ENCODE measurements around the gene AATF. TPM values are rescaled to one million over a fixed set of nuclear protein-coding genes. Genes with fewer than 3 reads are reported as not detected.

Gene AATF
- total and polyA plus RNA-seq, 4 experiments from 2014 or later: 52.0 to 89.4 (median 60.8) TPM

DNA sequence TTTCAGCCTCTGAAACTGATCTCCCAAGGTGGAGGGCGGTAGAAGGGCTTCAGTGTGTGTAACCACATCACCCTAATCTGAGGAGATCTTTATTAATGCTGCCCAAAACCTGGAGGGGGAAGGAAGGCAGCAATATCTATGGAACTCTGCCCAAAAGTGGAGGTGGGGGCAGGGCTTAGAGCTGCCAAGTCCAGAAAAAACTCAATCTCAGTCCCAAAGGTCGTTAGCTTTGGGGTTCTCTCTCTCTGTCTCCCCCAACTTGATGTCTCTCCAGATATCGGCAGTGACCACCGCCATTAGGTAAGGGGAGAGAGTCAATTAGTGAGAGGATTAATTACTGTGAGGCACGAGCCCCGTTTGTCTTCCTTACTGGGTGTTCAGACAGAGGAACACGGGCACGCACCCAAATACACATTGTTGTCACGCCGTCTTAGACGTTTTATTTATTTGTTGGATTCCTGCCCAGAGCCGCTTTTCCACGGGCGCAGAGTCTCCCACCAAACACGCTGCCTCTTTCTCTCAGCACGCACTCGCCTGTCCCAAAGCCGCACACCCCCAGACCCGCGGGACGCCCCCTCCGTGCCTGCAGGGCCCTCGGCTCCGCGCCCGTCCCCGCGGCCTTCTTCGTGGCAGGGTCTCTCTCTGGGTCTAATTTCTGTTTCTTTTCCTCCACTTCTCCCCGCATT is 16.9 kb upstream of the AATF start:
- H3K27me3 ChIP-seq (ENCODE audit: insufficient read depth, low read length): peaks cover 77% of the 10 kb centered on the region
- Mint-ChIP-seq H3K36me3 (no peaks in the 10 kb centered on the region), H3K9me3 (peaks cover 0 to 7% (median 0%) of the 10 kb centered on the region in 8 donors), H3K4me1 (peaks cover 32 to 65% (median 49%) of the 10 kb centered on the region in 4 donors), H3K27me3 (peaks cover 76 to 81% of the 10 kb centered on the region in 2 donors), H3K4me3 (peak overlapping the region; percentile 63 to 85 (median 74)), H3K27ac (peak overlapping the region in 2 of 7 donors; percentile 74 to 78)
- intact Hi-C loops (cut with micrococcal nuclease): no loop called here
- peaks cover 60% of the 10 kb centered on the region for H3K4me1 ChIP-seq (ENCODE audit: insufficient read depth, low read length)
- CTCF ChIA-PET (ENCODE audit: partially characterized antibody): no interaction called here
- H3K9me3 ChIP-seq (ENCODE audit: control insufficient read depth in 1 of 2, low read length in 2 of 2): no peaks in the 10 kb centered on the region
- no peak overlapping the region for H3K27ac ChIP-seq (ENCODE audit: low read depth, low read length)
- DNase-seq: no peak
- POLR2A ChIA-PET (ENCODE audit: partially characterized antibody): no interaction called here
- H3K4me3 ChIP-seq (ENCODE audit: low read length in 2 of 2): no peak overlapping the region
- H3K36me3 ChIP-seq (ENCODE audit: insufficient read depth, low read length): no peaks in the 10 kb centered on the region

- DNase-seq: no peak
- intact Hi-C loops (cut with micrococcal nuclease): no loop called here
- Histone ChIP-seq H3K4me1 (ENCODE audit: insufficient read depth, low read length) (peaks cover 65% of the 10 kb centered on the region), H3K27me3 (ENCODE audit: insufficient read depth, low read length) (peaks cover 82% of the 10 kb centered on the region), H3K27ac (ENCODE audit: low read depth, low read length) (no peak overlapping the region), H3K9me3 (ENCODE audit: control insufficient read depth in 1 of 2, low read length in 2 of 2) (no peaks in the 10 kb centered on the region), H3K4me3 (ENCODE audit: low read length in 2 of 2) (no peak overlapping the region), H3K36me3 (ENCODE audit: insufficient read depth, low read length) (no peaks in the 10 kb centered on the region)
- peaks cover 0 to 7% (median 0%) of the 10 kb centered on the region in 8 donors for H3K9me3 Mint-ChIP-seq
- ChIA-PET CTCF (ENCODE audit: partially characterized antibody) (no interaction called here), POLR2A (ENCODE audit: partially characterized antibody) (interaction anchor here (0.6 kb wide), 1 partner anchor 17 kb away, joined by 3 read pairs; the partner anchor contains the start of gene AATF)
- peak overlapping the region; percentile 63 to 85 (median 74) for H3K4me3 Mint-ChIP-seq
- peaks cover 34 to 70% (median 54%) of the 10 kb centered on the region in 4 donors for H3K4me1 Mint-ChIP-seq
- peaks cover 79 to 84% of the 10 kb centered on the region in 2 donors for H3K27me3 Mint-ChIP-seq
- no peaks in the 10 kb centered on the region for H3K36me3 Mint-ChIP-seq
- peak overlapping the region in 3 of 7 donors; percentile 36 to 85 (median 78) for H3K27ac Mint-ChIP-seq
Observed at GRCh38 chr17:36932383-36932693, 16.4 kb upstream of the AATF start.

GRCh38 chr17:36932694-36933511 is 15.9 kb upstream of the AATF start:
- intact Hi-C loops (cut with micrococcal nuclease): no loop called here
- Histone ChIP-seq H3K9me3 (ENCODE audit: control insufficient read depth in 1 of 2, low read length in 2 of 2) (no peaks in the 10 kb centered on the region), H3K4me1 (ENCODE audit: insufficient read depth, low read length) (peaks cover 69% of the 10 kb centered on the region), H3K4me3 (ENCODE audit: low read length in 2 of 2) (no peak overlapping the region), H3K36me3 (ENCODE audit: insufficient read depth, low read length) (no peaks in the 10 kb centered on the region), H3K27ac (ENCODE audit: low read depth, low read length) (no peak overlapping the region), H3K27me3 (ENCODE audit: insufficient read depth, low read length) (peaks cover 88% of the 10 kb centered on the region)
- H3K27me3 Mint-ChIP-seq: peaks cover 83 to 84% of the 10 kb centered on the region in 2 donors
- peak in 1 of 5 donors; percentile 30 for DNase-seq
- ChIA-PET POLR2A (ENCODE audit: partially characterized antibody) (interaction anchor here (0.6 to 1.4 kb wide), 2 partner anchors 16 kb away, joined by 3 to 11 read pairs; partner anchors contain the start of gene AATF), CTCF (ENCODE audit: partially characterized antibody) (interaction anchor here (1.0 kb wide), 1 partner anchor 330 kb away, joined by 3 read pairs; no protein-coding TSS in a partner anchor)
- peaks cover 0 to 9% (median 0%) of the 10 kb centered on the region in 8 donors for H3K9me3 Mint-ChIP-seq
- peak overlapping the region; percentile 47 to 82 (median 64) for H3K4me3 Mint-ChIP-seq
- H3K36me3 Mint-ChIP-seq: peaks cover 0 to 2% of the 10 kb centered on the region in 2 donors
- H3K27ac Mint-ChIP-seq: peak overlapping the region in 3 of 7 donors; percentile 26 to 85 (median 69)
- peaks cover 38 to 75% (median 59%) of the 10 kb centered on the region in 4 donors for H3K4me1 Mint-ChIP-seq

DNA sequence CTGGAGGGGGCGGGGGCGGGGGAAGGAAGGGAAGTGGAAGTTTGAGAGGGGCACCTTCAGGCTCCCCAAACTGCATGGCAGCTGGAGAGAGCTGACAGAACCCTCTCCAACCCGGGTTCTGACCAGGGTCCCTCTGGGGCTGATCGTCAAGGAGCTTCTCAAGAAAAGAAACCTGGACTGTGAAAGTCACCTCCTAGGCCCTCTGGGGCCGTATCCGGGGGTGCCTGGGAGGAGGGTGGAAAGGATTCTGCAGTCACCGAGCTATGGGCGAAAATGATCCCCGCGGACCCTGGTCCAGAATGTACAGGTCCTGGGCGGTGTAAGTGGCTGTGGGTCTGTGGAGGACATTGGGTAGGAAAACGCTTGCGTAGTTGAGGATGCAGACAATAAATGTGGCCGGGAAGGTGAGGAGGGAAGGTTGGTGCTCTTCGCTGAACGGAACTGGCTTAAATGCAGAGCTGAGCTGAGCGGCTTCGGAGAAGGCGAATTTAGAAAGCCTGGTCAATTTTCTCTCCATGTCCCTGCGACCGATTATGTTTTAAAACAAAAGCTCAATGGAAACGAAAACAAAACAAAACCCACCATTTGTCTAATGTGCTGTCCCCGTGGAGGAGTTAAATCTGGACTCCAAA is 15.1 kb upstream of the AATF start:
- H3K4me1 Mint-ChIP-seq: peaks cover 37 to 73% (median 57%) of the 10 kb centered on the region in 4 donors
- peaks cover 0 to 2% of the 10 kb centered on the region in 2 donors for H3K36me3 Mint-ChIP-seq
- intact Hi-C loops (cut with micrococcal nuclease): no loop called here
- Histone ChIP-seq H3K27ac (ENCODE audit: low read depth, low read length) (no peak overlapping the region), H3K4me3 (ENCODE audit: low read length in 2 of 2) (no peak overlapping the region), H3K36me3 (ENCODE audit: insufficient read depth, low read length) (no peaks in the 10 kb centered on the region), H3K27me3 (ENCODE audit: insufficient read depth, low read length) (peaks cover 93% of the 10 kb centered on the region), H3K9me3 (ENCODE audit: control insufficient read depth in 1 of 2, low read length in 2 of 2) (no peaks in the 10 kb centered on the region), H3K4me1 (ENCODE audit: insufficient read depth, low read length) (peaks cover 69% of the 10 kb centered on the region)
- peak overlapping the region in 4 of 7 donors; percentile 15 to 85 (median 77) for H3K27ac Mint-ChIP-seq
- H3K9me3 Mint-ChIP-seq: peaks cover 0 to 12% (median 0%) of the 10 kb centered on the region in 8 donors
- CTCF ChIA-PET (ENCODE audit: partially characterized antibody): interaction anchor here (1.0 kb wide), 1 partner anchor 331 kb away, joined by 3 read pairs; no protein-coding TSS in a partner anchor
- POLR2A ChIA-PET (ENCODE audit: partially characterized antibody): interaction anchor here (0.7 to 1.4 kb wide), 2 partner anchors 11 to 16 kb away, joined by 4 to 11 read pairs; partner anchors contain the start of gene AATF
- H3K4me3 Mint-ChIP-seq: peak overlapping the region; percentile 52 to 81 (median 74)
- H3K27me3 Mint-ChIP-seq: peaks cover 82% of the 10 kb centered on the region in 2 donors
- DNase-seq: peak in 1 of 5 donors; percentile 19

GRCh38 chr17:36934144-36934691 is 14.5 kb upstream of the AATF start:
- H3K36me3 Mint-ChIP-seq: peaks cover 0 to 2% of the 10 kb centered on the region in 2 donors
- no peaks in the 10 kb centered on the region for H3K36me3 ChIP-seq (ENCODE audit: insufficient read depth, low read length)
- peak in 1 of 5 donors; percentile 10 for DNase-seq
- intact Hi-C loops (cut with micrococcal nuclease): no loop called here
- POLR2A ChIA-PET (ENCODE audit: partially characterized antibody): interaction anchor here (0.7 to 2.7 kb wide), 3 partner anchors 10 to 15 kb away, joined by 4 to 11 read pairs (median 8); partner anchors contain the start of gene AATF
- CTCF ChIA-PET (ENCODE audit: partially characterized antibody): interaction anchor here (1.0 kb wide), 1 partner anchor 331 kb away, joined by 3 read pairs; no protein-coding TSS in a partner anchor
- peak overlapping the region; percentile 52 to 81 (median 74) for H3K4me3 Mint-ChIP-seq
- H3K4me1 ChIP-seq (ENCODE audit: insufficient read depth, low read length): peaks cover 73% of the 10 kb centered on the region
- peaks cover 0 to 17% (median 0%) of the 10 kb centered on the region in 8 donors for H3K9me3 Mint-ChIP-seq
- H3K4me3 ChIP-seq (ENCODE audit: low read length in 2 of 2): no peak overlapping the region
- peaks cover 93% of the 10 kb centered on the region for H3K27me3 ChIP-seq (ENCODE audit: insufficient read depth, low read length)
- H3K27ac Mint-ChIP-seq: peak overlapping the region in 3 of 7 donors; percentile 75 to 85 (median 79)
- no peak overlapping the region for H3K27ac ChIP-seq (ENCODE audit: low read depth, low read length)
- H3K9me3 ChIP-seq (ENCODE audit: control insufficient read depth in 1 of 2, low read length in 2 of 2): no peaks in the 10 kb centered on the region
- H3K27me3 Mint-ChIP-seq: peaks cover 81 to 82% of the 10 kb centered on the region in 2 donors
- H3K4me1 Mint-ChIP-seq: peaks cover 39 to 76% (median 59%) of the 10 kb centered on the region in 4 donors

GRCh38 chr17:36934692-36935630 is 13.8 kb upstream of the AATF start:
- Histone ChIP-seq H3K9me3 (ENCODE audit: control insufficient read depth in 1 of 2, low read length in 2 of 2) (no peaks in the 10 kb centered on the region), H3K4me1 (ENCODE audit: insufficient read depth, low read length) (peaks cover 80% of the 10 kb centered on the region), H3K36me3 (ENCODE audit: insufficient read depth, low read length) (no peaks in the 10 kb centered on the region), H3K4me3 (ENCODE audit: low read length in 2 of 2) (peak overlapping the region in 1 of 2 donors; percentile 7), H3K27ac (ENCODE audit: low read depth, low read length) (no peak overlapping the region), H3K27me3 (ENCODE audit: insufficient read depth, low read length) (peaks cover 95% of the 10 kb centered on the region)
- peaks cover 0 to 2% of the 10 kb centered on the region in 2 donors for H3K36me3 Mint-ChIP-seq
- H3K9me3 Mint-ChIP-seq: peaks cover 0 to 21% (median 2%) of the 10 kb centered on the region in 8 donors
- intact Hi-C loops (cut with micrococcal nuclease): no loop called here
- DNase-seq: peak in 2 of 5 donors; percentile 32 to 42
- POLR2A ChIA-PET (ENCODE audit: partially characterized antibody): interaction anchor here (2.7 to 3.0 kb wide), 2 partner anchors 10 to 14 kb away, joined by 8 to 12 read pairs; partner anchors contain the start of gene AATF
- peak overlapping the region in 3 of 7 donors; percentile 51 to 75 (median 68) for H3K27ac Mint-ChIP-seq
- H3K4me1 Mint-ChIP-seq: peaks cover 42 to 80% (median 62%) of the 10 kb centered on the region in 4 donors
- H3K27me3 Mint-ChIP-seq: peaks cover 79 to 80% of the 10 kb centered on the region in 2 donors
- H3K4me3 Mint-ChIP-seq: peak overlapping the region; percentile 51 to 84 (median 66)
- CTCF ChIA-PET (ENCODE audit: partially characterized antibody): no interaction called here

Data from CD4-positive, alpha-beta memory T cell (primary cell).